GM12864 (cell line): Measurements from ENCODE around the gene CD93.

Source experiments
- DNase-seq: peaks from one replicate; pipeline ENCODE4 v3.0.0-alpha.2; 2011; ENCODE audit warnings: low read depth
- H3K4me3 ChIP-seq: 2 replicates; pipeline ENCODE4 v1.5.1; 2011; ENCODE audit warnings: mild to moderate bottlenecking, low read depth, low read length, control low read depth
- CTCF ChIP-seq: IDR thresholded peaks from 2 replicates; pipeline ENCODE4 v1.5.1; 2011; ENCODE audit warnings: low read depth, mild to moderate bottlenecking, moderate library complexity, low read length, control low read depth, inconsistent platforms; ENCODE audit errors: missing control alignments

The CD93 gene

GRCh38 chr20:23090147-23090546, 4.0 kb upstream of the CD93 start:
- DNase-seq, result no peak
- no peak for TF ChIP-seq CTCF

GRCh38 chr20:23088866-23089265, 2.7 kb upstream of the CD93 start:
- H3K4me3 ChIP-seq, result no peak overlapping the region
- no peak for DNase-seq
- no peak for TF ChIP-seq CTCF

More at GRCh38 chr20:23090147-23090546, 4.0 kb upstream of the CD93 start:
- no peak overlapping the region for H3K4me3 ChIP-seq

- DNase-seq, result no peak
- TF ChIP-seq CTCF, result no peak
- H3K4me3 ChIP-seq, result no peak overlapping the region
Measured at GRCh38 chr20:23087587-23088251, 1.6 kb upstream of the CD93 start.

- H3K4me3 ChIP-seq, result no peak overlapping the region
- no peak for DNase-seq
- TF ChIP-seq CTCF, result no peak
Measured at GRCh38 chr20:23086931-23087411, 847 bp upstream of the CD93 start.

GRCh38 chr20:23085436-23086055, 578 bp downstream of the CD93 start:
- no peak overlapping the region for H3K4me3 ChIP-seq
- TF ChIP-seq CTCF, result no peak
- no peak for DNase-seq

- DNase-seq, result no peak
- TF ChIP-seq CTCF, result no peak
- no peak overlapping the region for H3K4me3 ChIP-seq
Measured at GRCh38 chr20:23084845-23085365, 1.2 kb downstream of the CD93 start.
